DMS 273 treated with DMSO at 0.1 percent for 48 hours (cell line): ENCODE measurements around the gene SYNGR3.
"Not testable (repeated sequence)": the region's sequence is repeated elsewhere in the genome, so short reads cannot be mapped to it uniquely, and the experiment has no call there.

Experiments used
- DNase-seq: peaks from one replicate; lab custom pipeline; 2025; lab: John Stamatoyannopoulos, UW

The SYNGR3 gene

GRCh38 chr16:1989209-1990100 is at the start of gene SYNGR3:
Gene SYNGR3 (plus strand): TSS chr16:1989970. CDS start chr16:1990103, 133 bp downstream.
- DNase-seq = no peak

- DNase-seq = no peak
Observed at GRCh38 chr16:1940273-1941161, 49.3 kb upstream of the SYNGR3 start.

- no peak for DNase-seq
Observed at GRCh38 chr16:1941162-1942046, 48.4 kb upstream of the SYNGR3 start.

- no peak for DNase-seq
Observed at GRCh38 chr16:1942047-1942809, 47.5 kb upstream of the SYNGR3 start.

- DNase-seq = peak; percentile 94
Observed at GRCh38 chr16:1942810-1943726, 46.7 kb upstream of the SYNGR3 start, which contains the start of gene MSRB1. Gene MSRB1 (minus strand): TSS chr16:1943199. CDS start chr16:1943156, 43 bp downstream.

DNA sequence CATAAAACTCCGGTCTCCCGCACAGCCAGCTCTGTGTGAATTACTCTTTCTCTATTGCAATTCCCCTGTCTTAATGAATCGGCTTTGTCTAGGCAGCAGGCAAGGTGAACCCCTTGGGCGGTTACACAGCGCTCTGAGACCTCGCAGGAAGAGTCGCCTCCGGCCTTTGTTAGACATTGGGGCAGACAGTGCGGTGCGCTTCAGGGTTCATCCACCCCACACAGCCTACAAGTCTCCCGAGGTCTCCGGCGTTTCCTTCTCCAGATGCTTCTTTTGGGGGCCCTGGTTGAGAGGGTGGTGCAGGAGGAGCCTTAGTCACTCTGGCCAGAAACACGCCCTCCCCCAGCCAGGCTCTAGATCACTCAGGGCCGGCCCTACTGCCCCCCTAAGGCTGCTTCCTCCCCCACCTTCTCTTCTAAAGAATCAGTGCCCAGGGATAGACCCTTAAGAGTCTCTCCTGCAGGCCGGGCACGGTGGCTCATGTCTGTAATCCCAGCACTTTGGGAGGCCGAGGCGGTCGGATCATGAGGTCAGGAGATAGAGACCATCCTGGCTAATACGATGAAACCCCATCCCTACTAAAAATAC is 45.1 kb upstream of the SYNGR3 start:
- DNase-seq = no peak

DNA sequence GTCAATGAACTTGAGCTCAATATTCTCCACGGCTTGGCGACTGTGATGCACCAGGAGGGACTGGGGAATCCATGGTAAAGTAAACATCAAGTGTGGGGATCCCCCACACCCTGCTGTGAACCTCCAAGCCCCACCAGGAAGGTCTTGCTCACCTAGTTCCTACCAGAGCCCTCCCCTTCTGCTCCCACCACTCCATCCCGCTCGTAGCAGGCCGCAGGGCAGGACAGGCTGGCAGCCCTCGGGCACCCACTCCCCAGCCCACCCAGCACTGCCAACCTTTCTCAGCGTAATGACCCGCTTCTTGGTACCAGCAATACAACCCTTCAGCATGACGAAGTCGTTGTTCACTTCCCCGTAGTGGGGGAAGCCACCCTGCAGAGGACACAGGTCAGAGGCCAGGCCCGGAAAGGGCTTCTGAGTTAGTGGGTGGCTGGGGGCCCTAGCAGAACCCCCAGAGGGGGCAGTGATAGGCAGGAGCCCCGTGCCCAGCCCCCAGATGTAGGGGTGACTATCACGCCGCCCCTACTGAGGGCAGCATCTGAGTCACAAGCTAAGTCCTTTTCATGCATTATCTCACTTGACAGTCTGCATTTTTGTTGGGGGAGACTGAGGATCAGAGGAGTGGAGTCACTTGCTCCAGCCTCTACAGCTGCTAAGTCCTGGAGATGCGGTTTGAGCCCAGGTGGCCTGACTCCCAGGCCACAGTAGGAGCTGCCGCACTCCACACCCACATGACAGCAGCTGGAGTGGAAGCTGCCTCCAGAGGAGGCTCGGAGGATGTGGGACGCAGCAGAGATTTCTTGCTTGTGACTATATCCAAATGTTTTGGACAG is 44.0 kb upstream of the SYNGR3 start:
- DNase-seq = no peak

DNA sequence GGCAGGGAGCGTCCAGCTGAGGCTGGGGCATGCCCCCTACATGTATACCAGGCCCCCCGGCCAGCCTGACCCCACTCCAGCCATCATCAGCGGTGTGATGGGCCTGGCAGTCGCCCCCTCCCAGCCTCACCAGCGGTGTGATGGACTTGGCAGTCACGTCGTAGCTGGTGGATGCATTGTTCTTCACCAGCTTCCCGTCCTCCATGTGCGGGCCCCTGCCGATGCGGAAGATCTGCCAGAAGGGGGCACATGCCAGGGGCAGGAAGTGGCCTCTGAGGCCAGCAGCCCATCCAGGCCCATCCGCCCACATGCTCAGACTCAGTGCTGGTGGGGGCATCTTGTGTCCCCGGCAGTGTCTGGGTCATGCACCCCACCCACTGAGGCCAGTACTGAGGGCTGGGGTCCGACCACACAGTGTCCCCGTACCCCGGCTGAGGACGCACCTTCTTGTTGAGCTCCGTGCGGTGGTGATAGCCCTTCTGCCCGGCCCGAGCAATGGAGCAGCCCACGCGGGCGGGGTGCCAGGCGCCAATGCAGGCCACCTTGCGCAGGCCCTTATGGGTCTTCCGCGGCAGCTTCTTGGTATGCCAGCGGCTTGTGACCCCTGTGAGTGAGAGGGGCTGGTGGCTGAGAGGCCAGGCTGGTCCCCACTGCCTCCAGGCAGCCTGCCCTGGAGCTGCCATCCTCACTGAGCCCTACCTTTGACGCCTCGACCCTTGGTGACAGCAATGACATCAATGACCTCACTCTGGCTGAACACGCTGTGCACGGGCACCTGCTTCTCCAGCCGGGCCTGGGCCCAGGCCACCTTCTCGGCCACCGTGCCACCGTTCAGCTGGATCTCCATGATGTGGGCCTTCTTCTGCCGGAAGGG is 43.0 kb upstream of the SYNGR3 start:
- DNase-seq = no peak

GRCh38 chr16:1947369-1947670 is 42.5 kb upstream of the SYNGR3 start:
- DNase-seq = no peak

- no peak for DNase-seq
Observed at GRCh38 chr16:1949507-1949906, 40.3 kb upstream of the SYNGR3 start.

- no peak for DNase-seq
Observed at GRCh38 chr16:1950047-1950446, 39.7 kb upstream of the SYNGR3 start.

DNA sequence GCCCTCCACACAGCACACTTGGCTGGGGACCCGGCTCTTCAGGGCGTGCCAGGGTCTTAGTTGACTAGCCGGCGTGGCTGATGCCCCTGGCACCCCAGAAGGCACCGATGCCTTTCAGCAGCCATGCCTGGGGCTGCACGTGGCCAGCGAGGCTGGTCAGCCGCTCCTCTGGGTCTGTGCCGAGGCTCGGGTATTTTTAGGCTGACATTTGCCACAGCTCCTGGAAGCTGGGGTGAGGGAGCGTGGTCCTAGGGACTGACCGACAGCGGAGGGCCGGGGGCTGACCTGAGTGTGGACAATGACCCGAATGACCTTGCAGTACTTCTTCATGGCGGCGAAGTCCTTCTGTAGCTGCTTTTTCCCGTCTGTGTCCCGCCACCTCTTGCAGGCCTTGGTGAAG is 39.2 kb upstream of the SYNGR3 start:
- no peak for DNase-seq

DNA sequence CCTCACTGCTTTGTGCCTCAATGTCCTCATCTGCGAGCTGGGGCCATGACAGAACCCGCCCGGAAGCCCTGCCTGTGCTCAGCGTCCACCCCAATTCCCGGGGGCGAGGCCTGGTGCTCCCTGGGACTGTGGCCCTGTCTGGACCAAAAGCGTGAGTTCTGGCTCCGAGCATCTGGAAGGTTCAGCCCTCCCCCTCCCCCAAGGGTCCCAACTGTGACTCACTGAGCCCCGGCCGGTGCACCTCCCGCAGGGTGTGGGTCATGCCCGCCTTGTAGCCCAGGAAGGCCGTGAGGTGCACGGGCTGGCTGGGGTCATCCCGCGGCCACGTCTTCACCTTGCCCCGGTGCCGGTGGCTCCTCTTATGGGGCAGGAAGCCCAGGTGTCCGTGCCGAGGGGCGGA is 36.0 kb upstream of the SYNGR3 start:
- DNase-seq = no peak

DNA sequence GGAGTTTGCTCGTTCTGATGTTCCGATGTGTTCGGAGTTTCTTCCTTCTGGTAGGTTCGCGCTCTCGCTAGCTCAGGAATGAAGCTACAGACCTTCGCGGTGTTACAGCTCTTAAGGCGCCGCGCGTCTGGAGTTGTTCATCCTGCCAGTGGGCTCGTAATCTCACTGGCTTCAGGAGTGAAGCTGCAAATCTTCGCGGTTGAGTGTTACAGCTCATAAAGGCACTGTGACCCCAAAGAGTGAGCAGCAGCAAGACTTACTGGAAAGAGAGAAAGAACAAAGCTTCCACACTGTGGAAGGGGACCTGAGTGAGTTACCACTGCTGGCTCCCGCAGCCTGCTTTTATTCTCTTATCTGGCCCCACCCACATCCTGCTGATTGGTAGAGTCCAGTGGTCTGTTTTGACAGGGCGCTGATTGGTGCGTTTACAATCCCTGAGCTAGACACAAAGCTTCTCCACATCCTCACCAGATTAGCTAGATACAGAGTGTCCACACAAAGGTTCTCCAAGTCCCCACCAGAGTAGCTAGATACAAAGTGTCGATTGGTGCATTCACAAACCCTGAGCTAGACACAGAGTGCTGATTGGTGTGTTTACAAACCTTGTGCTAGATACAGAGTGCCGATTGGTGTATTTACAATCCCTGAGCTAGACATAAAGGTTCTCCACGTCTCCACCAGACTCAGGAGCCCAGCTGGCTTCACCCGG is 32.2 kb upstream of the SYNGR3 start:
- not testable (repeated sequence) for DNase-seq

GRCh38 chr16:1958143-1958491 is 31.7 kb upstream of the SYNGR3 start:
- not testable (repeated sequence) for DNase-seq

DNA sequence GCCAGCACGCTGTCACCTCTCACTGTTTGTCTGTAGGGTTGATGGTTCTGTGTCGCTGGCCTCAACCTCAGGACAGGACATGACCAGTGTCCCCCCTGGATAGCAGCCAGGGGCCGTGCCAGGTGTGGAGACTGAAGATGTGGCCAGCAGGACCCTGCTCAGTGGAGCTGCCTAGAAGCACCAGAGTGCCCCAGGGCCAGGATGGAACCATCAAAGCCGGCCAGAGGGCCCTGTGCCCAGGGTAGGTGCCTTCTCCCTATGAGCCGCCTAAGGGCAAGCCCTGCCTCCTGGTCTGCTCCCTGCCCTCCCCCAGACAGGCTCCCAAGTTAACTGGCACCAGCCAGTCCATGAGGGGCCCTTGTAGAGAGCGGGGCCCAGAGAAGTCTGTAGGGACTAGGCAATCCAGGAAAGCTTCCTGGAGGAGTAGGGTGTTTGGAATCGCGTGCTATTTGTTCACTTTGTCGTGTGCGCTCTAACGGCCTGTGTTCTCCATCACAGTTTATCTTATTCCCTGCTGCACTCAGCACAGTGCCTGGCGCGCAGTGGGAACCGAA is 31.0 kb upstream of the SYNGR3 start:
- no peak for DNase-seq
